K562 (cell line): ENCODE measurements around the gene IRF2. TPM values are rescaled to one million over a fixed set of nuclear protein-coding genes. Genes with fewer than 3 reads are reported as not detected.
A peak's percentile ranks its signal among the peaks of the same experiment; 100 is the strongest.

Source experiments
- FUS ChIP-seq: fragments of 200-400 bp; formaldehyde crosslinking; optimal IDR thresholded peaks from 2 replicates; pipeline ENCODE3; 2017; ENCODE audit warnings: low read depth, low read length
- MCM7 ChIP-seq, 2 experiments: fragments of 450-650 bp; IDR thresholded peaks; 2 replicates each; pipeline ENCODE4 v1.6.1; 2016 to 2018
- NR3C1 ChIP-seq: sonication (generic); formaldehyde crosslinking; IDR thresholded peaks from 2 replicates; pipeline ENCODE4 v1.8.1; 2022; ENCODE audit warnings: missing genetic modification reagents
- SMAD3 ChIP-seq: fragments of 450-650 bp; formaldehyde crosslinking; conservative IDR thresholded peaks from 2 replicates; pipeline ENCODE4 v1.4.0; 2020; ENCODE audit warnings: mild to moderate bottlenecking
- SNRNP70 ChIP-seq: fragments of 200-400 bp; formaldehyde crosslinking; optimal IDR thresholded peaks from 2 replicates; pipeline ENCODE3; 2017; ENCODE audit warnings: low read depth, low read length
- SPI1 ChIP-seq: IDR thresholded peaks from 2 replicates; pipeline ENCODE4 v1.6.1; 2011; ENCODE audit warnings: low read depth, low read length, control low read depth, borderline replicate concordance
- TCF3 ChIP-seq: sonication (generic); formaldehyde crosslinking; IDR thresholded peaks from 2 replicates; pipeline ENCODE4 v1.4.0; 2020; ENCODE audit warnings: mild to moderate bottlenecking, missing genetic modification reagents
- ZNF239 ChIP-seq: fragments of 250-450 bp; sonication (Bioruptor Pico); IDR thresholded peaks from 2 replicates; pipeline ENCODE4 v1.4.0; 2020; ENCODE audit warnings: mild to moderate bottlenecking
- ZNF316 ChIP-seq: fragments of 450-650 bp; IDR thresholded peaks from 2 replicates; pipeline ENCODE4 v1.6.1; 2016
- polyA plus RNA-seq, 8 experiments: library from polyadenylated mRNA; depleted of rRNA in 4 of 8; stranded (reverse) in 5 of 8; unstranded in 3 of 8; fragments of >200 nt; fragmentation: Nextera tagmentation in 2 of 8; fragmentation: Illumina TruSeq in 1 of 8; extraction: Ambion mirVana in 2 of 8; extraction: Trizol in 1 of 8; gene quantifications; 2 replicates each; pipeline versions ENCODE4 v1.2.1 to v1.2.3, GENCODE V29; 2011 to 2014; ENCODE audit warnings: inconsistent platforms in 1 of 8, missing spikeins in 1 of 8
- total RNA-seq, 7 experiments: library from RNA; depleted of rRNA in 6 of 7; stranded (reverse); fragments of >200 nt in 6 of 7; fragmentation: Illumina TruSeq in 2 of 7; extraction: Trizol in 2 of 7; gene quantifications; 2 replicates each; pipeline versions ENCODE4 v1.2.1 to v1.2.3, GENCODE V29; 2011 to 2021; ENCODE audit warnings: low replicate concordance in 1 of 7
- TF ChIP-seq, protein P1 (sequence below): sonication (generic); IDR thresholded peaks from 2 replicates; pipeline ENCODE4 v1.6.1; 2016
- TF ChIP-seq, protein P2 (sequence below): sonication (generic); formaldehyde crosslinking; IDR thresholded peaks from 2 replicates; pipeline ENCODE4 v1.8.0; 2022; ENCODE audit warnings: mild to moderate bottlenecking, missing genetic modification reagents
- TF ChIP-seq, protein P3 (sequence below), 3 experiments: fragments of 200-800 bp in 1 of 3; fragments of 250-450 bp in 1 of 3; fragments of 450-650 bp in 1 of 3; sonication (Bioruptor Pico) in 1 of 3; sonication (Bioruptor generic) in 1 of 3; formaldehyde crosslinking in 1 of 3; IDR thresholded peaks; 2 replicates each; pipeline versions ENCODE4 v1.6.1 to v1.8.0; 2016 to 2022; ENCODE audit warnings: mild to moderate bottlenecking in 2 of 3, missing genetic modification characterization in 2 of 3, missing compliant biosample characterization in 1 of 3, moderate library complexity in 1 of 3
- TF ChIP-seq, protein P4 (sequence below): sonication (generic); formaldehyde crosslinking; IDR thresholded peaks from 2 replicates; pipeline ENCODE4 v1.9.0; 2022; ENCODE audit warnings: mild to moderate bottlenecking, missing genetic modification reagents

IRF2 gene
- total and polyA plus RNA-seq, 9 of the 15 experiments (the other 6 are each of a cell fraction or from before 2014, with no cell fraction given): 7.1 to 17.1 (median 11.3) TPM

DNA sequence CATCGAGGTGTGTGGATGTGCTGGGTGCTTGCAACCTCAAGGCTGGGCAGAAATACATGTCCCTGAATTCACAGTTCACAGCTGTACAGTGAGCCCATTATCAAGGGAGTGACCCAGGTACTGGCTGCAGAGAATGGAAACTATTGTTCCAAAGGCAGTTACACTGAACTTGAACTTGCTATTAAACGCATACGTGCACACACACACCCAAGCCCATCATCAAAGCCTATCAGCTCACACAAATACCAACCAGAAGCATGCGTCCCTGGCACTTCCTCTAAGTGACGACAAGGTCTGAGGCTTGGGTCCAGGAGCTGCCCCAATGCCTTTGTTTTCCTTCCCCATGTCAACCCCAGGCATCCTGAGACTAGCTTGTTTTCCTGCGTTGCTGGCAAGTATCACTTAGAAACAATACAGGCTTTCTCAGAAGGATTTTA lies 88.6 kb downstream of the IRF2 start (continued):
- TF ChIP-seq SMAD3 (CRISPR knock-in tag) (no peak), MCM7 (IDR thresholded peaks at IDR 0.05) (no peak), NR3C1 (CRISPR knock-in tag) (no peak), TCF3 (CRISPR knock-in tag) (no peak), ZNF316 (no peak), SPI1 (peak; percentile 80), SNRNP70 (no peak), ZNF239 (CRISPR knock-in tag) (no peak), FUS (no peak)
- TF ChIP-seq, protein P1, sequence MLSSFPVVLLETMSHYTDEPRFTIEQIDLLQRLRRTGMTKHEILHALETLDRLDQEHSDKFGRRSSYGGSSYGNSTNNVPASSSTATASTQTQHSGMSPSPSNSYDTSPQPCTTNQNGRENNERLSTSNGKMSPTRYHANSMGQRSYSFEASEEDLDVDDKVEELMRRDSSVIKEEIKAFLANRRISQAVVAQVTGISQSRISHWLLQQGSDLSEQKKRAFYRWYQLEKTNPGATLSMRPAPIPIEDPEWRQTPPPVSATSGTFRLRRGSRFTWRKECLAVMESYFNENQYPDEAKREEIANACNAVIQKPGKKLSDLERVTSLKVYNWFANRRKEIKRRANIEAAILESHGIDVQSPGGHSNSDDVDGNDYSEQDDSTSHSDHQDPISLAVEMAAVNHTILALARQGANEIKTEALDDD: no peak
- TF ChIP-seq, protein P2, sequence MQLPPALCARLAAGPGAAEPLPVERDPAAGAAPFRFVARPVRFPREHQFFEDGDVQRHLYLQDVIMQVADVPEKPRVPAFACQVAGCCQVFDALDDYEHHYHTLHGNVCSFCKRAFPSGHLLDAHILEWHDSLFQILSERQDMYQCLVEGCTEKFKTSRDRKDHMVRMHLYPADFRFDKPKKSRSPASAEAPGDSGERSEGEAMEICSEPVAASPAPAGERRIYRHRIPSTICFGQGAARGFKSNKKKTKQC (CRISPR knock-in tag): no peak
- TF ChIP-seq, protein P3, sequence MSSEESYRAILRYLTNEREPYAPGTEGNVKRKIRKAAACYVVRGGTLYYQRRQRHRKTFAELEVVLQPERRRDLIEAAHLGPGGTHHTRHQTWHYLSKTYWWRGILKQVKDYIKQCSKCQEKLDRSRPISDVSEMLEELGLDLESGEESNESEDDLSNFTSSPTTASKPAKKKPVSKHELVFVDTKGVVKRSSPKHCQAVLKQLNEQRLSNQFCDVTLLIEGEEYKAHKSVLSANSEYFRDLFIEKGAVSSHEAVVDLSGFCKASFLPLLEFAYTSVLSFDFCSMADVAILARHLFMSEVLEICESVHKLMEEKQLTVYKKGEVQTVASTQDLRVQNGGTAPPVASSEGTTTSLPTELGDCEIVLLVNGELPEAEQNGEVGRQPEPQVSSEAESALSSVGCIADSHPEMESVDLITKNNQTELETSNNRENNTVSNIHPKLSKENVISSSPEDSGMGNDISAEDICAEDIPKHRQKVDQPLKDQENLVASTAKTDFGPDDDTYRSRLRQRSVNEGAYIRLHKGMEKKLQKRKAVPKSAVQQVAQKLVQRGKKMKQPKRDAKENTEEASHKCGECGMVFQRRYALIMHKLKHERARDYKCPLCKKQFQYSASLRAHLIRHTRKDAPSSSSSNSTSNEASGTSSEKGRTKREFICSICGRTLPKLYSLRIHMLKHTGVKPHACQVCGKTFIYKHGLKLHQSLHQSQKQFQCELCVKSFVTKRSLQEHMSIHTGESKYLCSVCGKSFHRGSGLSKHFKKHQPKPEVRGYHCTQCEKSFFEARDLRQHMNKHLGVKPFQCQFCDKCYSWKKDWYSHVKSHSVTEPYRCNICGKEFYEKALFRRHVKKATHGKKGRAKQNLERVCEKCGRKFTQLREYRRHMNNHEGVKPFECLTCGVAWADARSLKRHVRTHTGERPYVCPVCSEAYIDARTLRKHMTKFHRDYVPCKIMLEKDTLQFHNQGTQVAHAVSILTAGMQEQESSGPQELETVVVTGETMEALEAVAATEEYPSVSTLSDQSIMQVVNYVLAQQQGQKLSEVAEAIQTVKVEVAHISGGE (CRISPR knock-in tag; IDR thresholded peaks at IDR 0.05): 0 out of 6 replicates have a peak, but pooled peaks of 1 of the 3 experiments have one; percentile 18
- TF ChIP-seq, protein P4, sequence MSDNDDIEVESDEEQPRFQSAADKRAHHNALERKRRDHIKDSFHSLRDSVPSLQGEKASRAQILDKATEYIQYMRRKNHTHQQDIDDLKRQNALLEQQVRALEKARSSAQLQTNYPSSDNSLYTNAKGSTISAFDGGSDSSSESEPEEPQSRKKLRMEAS: peak; percentile 14; the same call in 1 of the 2 replicates
- TF ChIP-seq, all 486 proteins: peak for 5
